ENCODE results near the gene LRRC3C. TPM values are rescaled to one million over a fixed set of nuclear protein-coding genes. Genes with fewer than 3 reads are reported as not detected.
A peak's percentile ranks its signal among the peaks of the same experiment; 100 is the strongest.
"Not testable (repeated sequence)": the region's sequence is repeated elsewhere in the genome, so short reads cannot be mapped to it uniquely, and the experiment has no call there.

LRRC3C gene
- under 1 TPM in 1 of 2 donors, not detected in 1; 0.47 TPM for total RNA-seq
- polyA plus RNA-seq (ENCODE audit: insufficient read depth, low read depth, low replicate concordance): 0.78 TPM
- long read RNA-seq, donor 1: 0 reads
- long read RNA-seq, donor 2: 0 reads

GRCh38 chr17:39927101-39927928, at the start of gene LRRC3C, which contains the start of gene ORMDL3:
TSS of gene LRRC3C (plus strand) at chr17:39927732. CDS start at chr17:39941524, 13,792 bp downstream.
TSS of gene ORMDL3 (minus strand) at chr17:39927601. CDS start at chr17:39924203, 3,398 bp downstream.
- Histone ChIP-seq H3K4me1 (peaks cover 18% of the 10 kb centered on the region), H3K27ac (peak within 1 kb of the TSS; percentile 84 to 91), H3K27me3 (no peaks in the 10 kb centered on the region), H3K4me3 (peak within 1 kb of the TSS; percentile 88 to 89), H3K9me3 (no peaks in the 10 kb centered on the region), H3K36me3 (ENCODE audit: low read depth, missing control alignments) (no peaks in the 10 kb centered on the region)
- WGBS, 2 donors: 0 to 1% methylated on average over 43 to 65 of the region's 72 CpGs
- TF ChIP-seq CTCF (IDR thresholded peaks at IDR 0.05) (peak in 1 of 3 experiments; percentile 6), POLR2A (IDR thresholded peaks at IDR 0.05) (no peak)
- DNase-seq: peak; percentile 95
- intact Hi-C loops (cut with DNase I; ENCODE audit: low total_unique reads): no loop called here

- H3K9me3 ChIP-seq; intact Hi-C loops (cut with DNase I; ENCODE audit: low total_unique reads); DNase-seq; H3K4me3 ChIP-seq; H3K27me3 ChIP-seq; H3K4me1 ChIP-seq; H3K27ac ChIP-seq; H3K36me3 ChIP-seq (ENCODE audit: low read depth, missing control alignments): not testable (repeated sequence)
- 72 to 85% methylated on average over 5 of the region's 5 CpGs for WGBS, 2 donors
These were observed 41.4 kb upstream of the LRRC3C start for GRCh38 chr17:39886102-39886501.

- TF ChIP-seq CTCF (IDR thresholded peaks at IDR 0.05) (no peak), POLR2A (IDR thresholded peaks at IDR 0.05) (no peak)
- intact Hi-C loops (cut with DNase I; ENCODE audit: low total_unique reads): no loop called here
- H3K4me1 ChIP-seq: no peaks in the 10 kb centered on the region
These were observed 40.5 kb upstream of the LRRC3C start for GRCh38 chr17:39887078-39887477.

GRCh38 chr17:39889200-39889599, 38.3 kb upstream of the LRRC3C start:
- no peaks in the 10 kb centered on the region for H3K27me3 ChIP-seq
- no peaks in the 10 kb centered on the region for H3K36me3 ChIP-seq (ENCODE audit: low read depth, missing control alignments)
- no peak overlapping the region for H3K27ac ChIP-seq
- no peaks in the 10 kb centered on the region for H3K4me1 ChIP-seq
- no peak overlapping the region for H3K4me3 ChIP-seq
- TF ChIP-seq POLR2A (IDR thresholded peaks at IDR 0.05): no peak
- TF ChIP-seq CTCF (IDR thresholded peaks at IDR 0.05): no peak
- 39 to 79% methylated on average over 2 of the region's 2 CpGs for WGBS, 2 donors
- no peaks in the 10 kb centered on the region for H3K9me3 ChIP-seq
- intact Hi-C loops (cut with DNase I; ENCODE audit: low total_unique reads): no loop called here
- DNase-seq: no peak

More at GRCh38 chr17:39887078-39887477, 40.5 kb upstream of the LRRC3C start:
- DNase-seq: no peak
- H3K27me3 ChIP-seq: no peaks in the 10 kb centered on the region
- H3K9me3 ChIP-seq: no peaks in the 10 kb centered on the region
- H3K36me3 ChIP-seq (ENCODE audit: low read depth, missing control alignments): no peaks in the 10 kb centered on the region
- no peak overlapping the region for H3K4me3 ChIP-seq
- H3K27ac ChIP-seq: no peak overlapping the region

GRCh38 chr17:39894681-39895376, 32.7 kb upstream of the LRRC3C start:
- Histone ChIP-seq H3K9me3 (no peaks in the 10 kb centered on the region), H3K27ac (no peak overlapping the region), H3K4me3 (no peak overlapping the region), H3K27me3 (no peaks in the 10 kb centered on the region), H3K36me3 (ENCODE audit: low read depth, missing control alignments) (no peaks in the 10 kb centered on the region), H3K4me1 (no peaks in the 10 kb centered on the region)
- intact Hi-C loops (cut with DNase I; ENCODE audit: low total_unique reads): no loop called here
- TF ChIP-seq CTCF (IDR thresholded peaks at IDR 0.05) (no peak), POLR2A (IDR thresholded peaks at IDR 0.05) (no peak)
- WGBS, 2 donors: 28 to 46% methylated on average over 3 of the region's 3 CpGs
- DNase-seq: no peak
